HG03159 (cell line): ENCODE results near the gene TMEM115.
"Not testable (repeated sequence)": the region's sequence is repeated elsewhere in the genome, so short reads cannot be mapped to it uniquely, and the experiment has no call there.

Experiments
- ATAC-seq: cut with Tn5 transposase; IDR thresholded peaks from one replicate; pipeline ENCODE4 v1.9.1; 2021; ENCODE audit warnings: mild to moderate bottlenecking, moderate library complexity; ENCODE audit not compliant: unreplicated experiment

The TMEM115 gene

DNA sequence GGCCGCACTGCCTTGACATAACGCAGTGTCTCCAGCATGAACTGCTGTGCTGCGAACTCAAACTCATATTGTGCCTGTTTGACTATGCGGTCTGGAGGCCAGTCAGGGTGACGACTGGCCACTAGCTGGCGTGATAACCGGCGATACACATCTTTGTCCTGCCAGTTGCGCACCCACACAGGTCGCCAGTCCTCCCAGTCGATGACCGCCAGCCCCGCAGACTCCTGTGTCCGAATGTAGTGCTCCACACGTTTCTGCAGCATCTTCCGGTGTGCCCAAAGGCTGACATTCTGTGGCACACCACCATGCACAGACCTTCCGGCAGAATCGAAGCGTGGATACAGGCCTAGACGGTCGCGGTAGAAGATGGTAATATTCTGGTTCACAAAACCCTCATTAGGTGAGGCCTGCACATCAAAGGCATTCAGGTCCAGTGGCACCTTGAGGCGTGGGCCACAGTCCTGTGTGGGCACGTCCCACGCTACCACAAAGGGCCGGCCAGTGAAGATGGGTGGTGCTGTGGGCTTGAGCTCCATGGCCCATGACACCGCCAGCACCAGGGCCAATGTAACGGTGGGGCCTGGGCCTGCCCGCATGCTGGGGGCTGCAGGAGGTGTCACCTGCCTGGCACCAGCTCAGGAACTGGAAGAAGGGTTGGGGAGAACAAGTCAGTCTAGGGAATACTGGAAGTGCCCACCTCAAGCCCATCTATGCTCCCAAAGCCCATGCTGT, 39.3 kb downstream of the TMEM115 start:
- ATAC-seq: no peak

DNA sequence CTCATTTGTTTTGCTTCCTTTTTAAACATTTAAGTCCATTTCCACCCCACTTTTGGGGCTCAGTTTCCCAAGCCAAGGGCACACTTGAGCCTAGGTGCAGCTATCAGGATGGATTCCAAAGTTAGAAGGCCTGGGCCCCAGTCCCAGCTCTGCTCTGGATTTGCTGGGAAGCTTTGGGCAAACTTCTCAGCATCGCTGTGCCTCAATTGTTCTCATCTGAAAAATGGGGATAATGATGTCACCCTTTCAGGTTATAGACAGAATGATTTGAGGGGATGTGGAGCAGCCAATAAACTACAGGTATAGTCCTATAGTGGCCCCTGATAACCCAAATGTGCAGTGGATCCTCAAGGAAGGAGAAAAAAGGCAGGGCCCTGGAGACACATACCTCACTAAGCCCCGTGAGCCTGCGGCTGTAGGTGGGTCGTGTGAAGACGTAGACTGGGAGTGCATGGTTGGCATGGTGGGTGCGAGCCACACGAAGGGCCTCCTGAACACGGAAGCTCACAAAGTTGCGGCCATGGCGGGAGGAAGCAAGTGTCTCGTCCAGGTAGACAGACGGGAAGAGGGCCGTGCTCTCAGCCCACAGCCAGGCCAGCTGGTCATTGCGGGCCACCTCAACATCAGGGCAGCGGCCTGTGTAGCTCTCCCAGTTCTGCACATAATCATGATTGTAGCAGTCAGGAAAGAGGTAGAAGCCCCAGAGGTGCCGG, 40.0 kb downstream of the TMEM115 start:
- no peak for ATAC-seq

DNA sequence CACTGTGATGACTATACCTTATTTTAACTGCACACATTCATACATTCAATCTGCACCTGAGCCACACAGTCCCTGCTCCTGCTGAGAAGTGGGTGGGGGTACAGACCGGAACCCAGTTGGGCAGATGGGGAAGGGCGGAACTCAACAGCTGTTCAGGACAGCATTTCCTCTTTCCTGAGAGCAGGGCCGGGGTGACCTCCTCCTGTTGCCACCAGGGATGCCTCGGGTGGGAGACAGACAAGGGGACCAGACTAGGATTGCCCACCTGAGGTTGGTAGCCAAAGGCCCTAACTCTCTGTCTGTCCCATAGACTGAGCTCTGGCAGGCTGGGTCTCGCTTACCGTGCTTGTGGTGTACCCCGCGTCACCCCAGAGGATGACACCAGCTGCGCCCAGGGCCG, 40.7 kb downstream of the TMEM115 start:
- ATAC-seq: no peak

DNA sequence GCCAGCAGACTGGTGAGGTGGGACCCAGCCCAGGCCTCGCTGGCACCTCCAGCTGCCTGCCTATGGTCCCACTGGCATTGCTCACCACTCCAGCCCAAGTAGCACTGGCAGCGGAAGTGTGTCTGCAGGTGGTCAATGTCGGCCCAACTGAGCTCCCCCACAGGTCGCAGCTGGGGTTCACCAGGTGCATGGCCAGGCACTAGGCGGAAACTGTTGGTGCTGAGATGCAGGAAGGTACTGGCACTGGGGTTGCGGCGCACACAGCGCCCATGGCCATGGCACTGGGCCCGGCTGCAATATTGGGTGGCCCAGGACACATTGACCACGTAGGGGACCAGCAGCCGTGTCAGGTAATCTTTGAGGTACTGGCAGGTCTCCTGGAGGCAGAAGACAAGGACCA, 41.2 kb downstream of the TMEM115 start:
- ATAC-seq: no peak

DNA sequence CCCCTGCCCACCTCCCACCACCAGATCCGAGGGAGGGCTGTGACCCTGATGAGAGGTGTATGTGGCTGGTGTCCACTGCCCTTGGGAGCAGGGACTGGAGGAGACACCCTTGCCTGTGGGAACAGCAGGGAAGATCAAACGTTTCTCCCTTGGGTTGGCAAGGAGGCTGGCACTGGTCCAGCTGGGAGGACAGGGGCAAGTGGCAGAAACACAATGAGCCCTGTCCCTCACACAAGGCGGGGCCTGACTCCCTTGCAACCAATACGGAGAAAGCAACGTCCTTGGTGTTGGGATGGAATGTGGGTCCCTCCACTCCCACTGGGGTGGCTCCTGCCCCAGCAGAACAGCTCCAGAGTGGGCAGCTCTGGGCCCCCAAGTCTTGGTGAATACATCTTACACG, 42.0 kb downstream of the TMEM115 start:
- ATAC-seq: no peak

DNA sequence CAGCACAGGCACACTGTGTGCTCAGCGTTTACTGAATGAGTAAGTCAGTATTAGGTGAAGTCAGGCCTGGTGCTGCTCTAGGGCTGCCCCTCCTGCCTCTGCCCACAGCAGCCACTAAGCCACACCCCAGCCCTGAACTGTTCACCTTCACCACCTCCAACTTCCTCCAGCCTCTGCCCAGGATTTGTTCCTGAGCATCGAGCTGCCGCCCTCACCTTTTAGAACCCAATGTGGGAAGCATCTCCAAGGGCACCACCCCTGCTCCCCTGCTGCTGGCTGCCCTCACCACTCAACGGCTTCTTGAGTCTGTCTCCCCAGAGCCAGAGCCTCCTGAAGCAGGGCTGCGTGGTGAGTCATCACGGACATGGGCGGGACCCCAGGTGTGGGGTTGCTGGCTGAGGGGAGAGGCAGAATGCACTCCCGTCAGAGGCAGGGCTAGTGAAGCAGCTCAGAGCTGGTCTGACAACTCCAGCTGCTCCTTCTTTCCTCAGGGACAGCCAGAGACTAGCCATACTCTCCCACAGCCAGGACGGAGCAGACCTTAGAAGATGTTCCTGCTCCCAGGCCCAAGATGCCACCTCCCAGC, 42.6 kb downstream of the TMEM115 start:
- no peak for ATAC-seq

DNA sequence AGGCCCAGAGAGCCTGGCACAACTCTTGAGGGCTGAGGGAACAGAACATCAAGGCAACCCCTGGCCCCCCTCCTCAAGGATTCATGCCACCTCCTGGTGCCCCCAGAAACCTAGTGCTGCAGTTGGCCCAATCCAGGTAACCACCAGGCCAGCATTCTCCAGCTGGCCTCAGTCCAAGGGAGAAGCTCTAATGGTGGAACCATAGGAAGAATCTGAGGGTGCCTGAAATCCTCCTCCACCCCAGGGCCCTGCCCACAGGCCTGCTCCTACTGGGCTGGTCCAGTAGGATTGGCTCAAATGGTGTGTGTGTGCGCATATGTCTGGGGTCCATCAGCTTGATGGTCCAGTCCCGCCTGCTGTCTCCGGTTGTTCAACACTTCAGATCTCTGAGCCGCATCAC, 44.5 kb downstream of the TMEM115 start:
- no peak for ATAC-seq

DNA sequence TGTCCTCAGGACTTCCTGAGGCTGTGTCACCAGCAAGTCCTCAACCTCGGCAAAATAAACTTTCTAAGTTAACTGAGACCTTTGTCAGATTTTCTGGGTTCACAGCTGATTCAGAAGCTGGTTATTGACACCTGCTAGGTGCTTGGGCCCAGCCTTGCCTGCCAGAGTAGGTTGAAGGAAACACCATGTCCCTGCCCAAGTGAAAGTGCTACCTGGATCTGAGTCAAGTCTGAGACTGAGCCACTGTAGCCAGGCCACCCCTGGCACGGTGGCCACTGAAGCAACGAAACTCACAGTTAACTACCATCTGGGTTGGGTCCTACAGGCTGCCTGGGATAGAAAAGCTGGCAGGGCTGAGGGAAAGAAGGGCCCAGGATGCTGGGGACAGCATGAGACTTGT, 45.0 kb downstream of the TMEM115 start:
- ATAC-seq: no peak

DNA sequence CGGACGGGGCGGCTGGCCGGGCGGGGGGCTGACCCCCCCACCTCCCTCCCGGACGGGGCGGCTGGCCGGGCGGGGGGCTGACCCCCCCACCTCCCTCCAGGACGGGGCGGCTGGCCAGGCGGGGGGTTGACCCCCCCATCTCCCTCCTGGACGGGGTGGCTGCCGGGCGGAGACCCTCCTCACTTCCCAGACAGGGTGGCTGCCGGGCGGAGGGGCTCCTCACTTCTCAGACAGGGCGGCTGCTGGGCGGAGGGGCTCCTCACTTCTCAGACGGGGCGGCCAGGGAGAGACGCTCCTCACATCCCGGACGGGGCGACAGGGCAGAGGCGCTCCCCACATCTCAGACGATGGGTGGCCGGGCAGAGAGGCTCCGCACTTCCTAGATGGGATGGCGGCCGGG, 47.3 kb downstream of the TMEM115 start:
- ATAC-seq: not testable (repeated sequence)
